KBM-7 (cell line): Measurements from ENCODE around the gene ZNF208.
"Not testable (repeated sequence)": the region's sequence is repeated elsewhere in the genome, so short reads cannot be mapped to it uniquely, and the experiment has no call there.

Source experiments
- DNase-seq: peaks from one replicate; pipeline ENCODE4 v3.0.0-alpha.2; 2015
- in situ Hi-C: fragments of 300-500 bp; cut with MboI; formaldehyde crosslinking; loops from 2 replicates; pipeline ENCODE4 v1.14.3; 2020; ENCODE audit warnings: low sequenced_read_pairs, low pct_unique_long_range_greater_than_20kb, mixed read lengths

Gene ZNF208

DNA sequence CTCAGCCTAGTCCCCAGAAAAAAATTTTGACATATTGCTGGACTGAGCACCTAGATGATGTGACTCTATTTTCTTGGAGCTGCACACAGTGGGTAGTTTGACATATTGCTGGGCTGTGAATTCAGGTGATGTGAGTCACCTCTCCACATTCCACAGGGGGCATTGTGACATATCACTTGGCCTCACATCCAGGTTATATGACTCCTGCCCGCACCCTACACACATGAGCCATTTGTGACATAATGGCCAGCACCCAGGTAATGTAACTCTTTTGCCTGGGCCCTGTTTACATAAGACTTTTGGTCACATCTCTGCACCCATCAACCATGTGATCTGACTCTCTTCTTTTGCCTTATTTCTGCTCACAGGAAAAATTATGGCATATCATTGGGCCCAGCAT is 119.7 kb downstream of the ZNF208 start:
- in situ Hi-C loops: no loop called here
- DNase-seq: no peak

GRCh38 chr19:21890017-21890416 is 120.7 kb downstream of the ZNF208 start:
- in situ Hi-C loops, DNase-seq: not testable (repeated sequence)

DNA sequence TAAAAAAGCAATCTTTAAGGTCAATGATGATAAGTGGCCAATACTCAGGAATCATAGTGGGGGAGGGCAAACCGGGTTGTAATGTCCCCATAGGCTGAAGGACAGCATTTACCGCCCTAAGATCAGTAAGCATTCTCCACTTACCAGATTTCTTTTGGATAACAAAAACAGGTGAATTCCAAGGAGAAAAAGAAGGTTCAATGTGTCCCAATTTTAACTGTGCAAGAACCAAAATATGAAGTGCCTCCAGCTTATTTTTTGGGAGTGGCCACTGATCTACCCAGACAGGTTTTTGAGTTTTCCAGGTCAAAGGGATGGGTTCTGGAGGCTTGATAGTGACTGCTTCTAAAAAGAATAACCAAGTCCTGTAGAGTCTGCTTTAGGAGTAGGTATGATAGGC is 125.2 kb downstream of the ZNF208 start:
- DNase-seq: not testable (repeated sequence)

DNA sequence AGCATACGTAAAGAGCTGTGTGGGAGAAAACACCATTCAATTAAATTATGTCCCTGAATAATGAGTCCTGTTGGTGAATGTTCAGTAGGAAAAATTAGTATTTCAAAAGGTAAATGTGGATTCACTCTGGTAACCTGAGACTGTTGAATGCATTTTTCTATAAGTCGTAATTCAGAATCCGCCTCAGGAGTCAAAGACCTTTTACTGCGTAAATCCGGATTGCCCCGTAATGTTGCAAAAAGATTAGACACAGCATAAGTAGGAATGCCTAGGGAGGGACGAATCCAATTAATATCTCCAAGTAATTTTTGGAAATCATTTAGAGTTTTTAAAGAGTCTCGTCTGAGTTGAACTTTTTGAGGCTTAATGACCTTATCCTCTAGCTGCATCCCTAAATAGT is 126.0 kb downstream of the ZNF208 start:
- in situ Hi-C loops, DNase-seq: not testable (repeated sequence)

More for the DNA sequence above, 125.2 kb downstream of the ZNF208 start:
- in situ Hi-C loops: not testable (repeated sequence)

- no peak for DNase-seq
- in situ Hi-C loops: no loop called here
These were observed 127.2 kb downstream of the ZNF208 start for GRCh38 chr19:21883516-21883915.
